EL (cell line): ENCODE data around the gene LOX.
"Not testable (repeated sequence)": the region's sequence is repeated elsewhere in the genome, so short reads cannot be mapped to it uniquely, and the experiment has no call there.

Source experiments
- DNase-seq: peaks from one replicate; pipeline ENCODE4 v3.0.0-alpha.2; 2016

LOX gene

DNA sequence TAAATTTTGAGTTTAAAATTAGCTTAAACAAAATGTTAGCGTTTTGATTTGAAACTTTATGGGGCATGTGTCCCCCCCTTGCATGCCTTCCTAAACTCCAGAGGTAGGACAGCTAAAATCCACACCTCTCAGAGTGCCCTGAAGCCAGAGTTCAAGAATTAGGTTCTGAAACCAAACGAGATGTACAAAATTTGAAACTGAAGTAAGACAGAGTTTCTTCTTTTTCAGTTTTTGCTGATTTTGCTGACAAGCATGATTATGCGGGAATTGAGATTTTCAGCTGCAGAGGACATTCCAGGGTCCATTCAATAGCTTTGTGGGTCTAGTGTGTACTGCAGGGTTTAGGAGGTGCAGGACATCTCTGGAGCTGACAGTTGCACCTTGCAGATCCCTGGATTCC lies 17.1 kb upstream of the LOX start:
- DNase-seq, result no peak

- not testable (repeated sequence) for DNase-seq
Measured at GRCh38 chr5:122094251-122094650, 16.2 kb upstream of the LOX start.

DNA sequence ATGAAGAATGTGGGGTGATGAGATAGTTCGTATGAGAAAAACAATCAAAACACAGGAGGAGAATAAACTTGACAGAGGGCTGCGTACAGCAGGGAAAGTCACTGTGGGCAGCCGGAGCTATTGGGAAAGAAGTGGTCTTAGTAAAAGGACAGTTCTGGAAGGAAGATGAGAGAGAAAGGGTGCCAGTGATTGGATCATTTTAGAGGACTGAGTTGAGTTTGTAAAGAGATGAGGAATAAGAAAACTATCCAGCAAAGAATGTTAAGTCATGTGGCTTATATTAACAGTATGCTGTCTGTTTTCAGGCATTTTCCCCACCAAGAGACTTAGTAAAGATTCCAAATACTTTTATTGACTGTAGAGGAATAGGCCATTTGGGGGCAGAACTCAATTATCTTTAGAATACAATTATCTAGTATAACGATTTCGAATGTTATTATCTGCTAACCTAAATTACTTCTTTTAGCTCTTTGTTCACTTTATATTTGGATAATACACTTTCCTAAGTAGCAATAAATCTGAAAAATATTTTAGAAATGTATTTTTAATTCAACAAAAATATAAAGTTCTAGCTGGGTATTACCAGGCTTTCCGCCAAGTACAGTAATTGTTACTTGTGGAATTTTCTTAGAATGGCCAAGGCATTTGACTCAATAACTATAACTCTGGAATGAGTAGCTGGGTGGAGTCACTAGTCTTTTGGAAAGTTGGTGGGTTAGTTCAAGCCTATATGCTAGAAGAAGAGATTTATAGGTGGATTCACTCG lies 15.5 kb upstream of the LOX start:
- DNase-seq, result peak; percentile 93

DNA sequence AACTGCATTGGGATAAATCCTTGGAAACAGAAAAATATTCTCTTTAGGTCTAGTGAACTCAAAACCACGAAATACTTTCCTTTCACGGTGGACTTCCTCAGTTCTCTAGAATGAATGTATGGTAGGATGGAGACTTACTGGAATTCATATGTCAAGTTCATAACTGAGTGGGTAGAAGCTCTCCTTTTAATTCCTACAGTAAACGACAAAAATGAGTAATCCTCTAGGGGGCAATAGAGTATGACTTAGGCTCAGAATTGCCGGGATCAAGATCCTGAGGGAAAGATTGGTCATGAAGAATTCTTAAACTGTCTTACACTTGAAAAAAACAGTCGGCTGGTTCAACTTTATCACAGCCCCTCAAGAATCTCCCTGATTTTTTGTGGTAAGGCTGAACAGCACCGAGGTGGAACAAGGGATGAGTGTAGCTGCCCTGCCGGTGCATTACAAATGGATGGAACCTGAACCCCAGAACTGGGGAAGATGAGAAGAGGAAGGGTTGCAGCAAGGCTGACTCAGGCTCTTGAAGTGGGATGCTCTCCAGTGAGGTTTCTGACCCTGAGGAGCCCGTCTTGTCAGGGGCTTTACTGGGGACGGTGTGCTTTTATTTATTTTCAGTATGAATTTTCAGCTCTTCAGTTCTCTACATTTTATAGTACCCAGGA lies 14.0 kb upstream of the LOX start:
- peak; percentile 78 for DNase-seq

- peak; percentile 93 for DNase-seq
Measured at GRCh38 chr5:122089096-122090013, 11.3 kb upstream of the LOX start.

DNA sequence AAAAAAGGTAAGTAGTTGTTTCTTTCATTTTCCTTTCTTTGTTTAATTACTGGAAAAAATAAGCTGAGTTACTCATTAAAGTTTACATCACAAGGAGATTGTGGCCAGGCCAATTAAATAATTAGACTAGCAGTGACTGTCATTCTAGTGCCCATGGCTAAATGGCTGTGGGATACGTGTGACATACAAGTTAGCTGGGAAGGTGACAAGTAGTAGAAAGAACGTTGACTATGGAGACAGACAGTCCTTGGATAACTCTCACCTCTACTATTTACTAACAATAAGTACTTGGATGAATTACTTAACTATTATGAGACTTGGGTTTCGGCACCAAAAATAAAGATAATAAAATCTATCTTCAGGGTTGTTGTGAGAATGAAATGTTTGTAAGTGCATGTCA lies 7.0 kb upstream of the LOX start:
- DNase-seq, result no peak

GRCh38 chr5:122083535-122083934 lies 5.5 kb upstream of the LOX start:
- no peak for DNase-seq

DNA sequence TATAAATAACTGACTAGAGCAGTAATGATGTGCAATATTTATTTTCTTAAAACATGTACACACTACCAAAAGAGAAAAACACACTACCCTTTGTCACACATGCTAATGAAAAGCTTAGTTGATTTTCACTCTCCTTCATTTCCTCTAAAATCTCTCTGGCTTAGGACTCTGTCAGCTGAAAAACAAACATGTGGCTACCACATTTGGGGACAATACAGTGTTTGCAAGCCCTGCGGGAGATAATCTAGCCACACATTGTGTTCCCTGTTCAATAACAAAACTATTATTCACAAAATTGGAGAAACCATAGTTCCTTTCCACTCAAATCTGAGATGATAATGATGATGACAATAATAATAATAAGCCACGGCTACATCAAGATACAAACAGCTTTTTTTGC lies 3.5 kb upstream of the LOX start:
- DNase-seq, result no peak

DNA sequence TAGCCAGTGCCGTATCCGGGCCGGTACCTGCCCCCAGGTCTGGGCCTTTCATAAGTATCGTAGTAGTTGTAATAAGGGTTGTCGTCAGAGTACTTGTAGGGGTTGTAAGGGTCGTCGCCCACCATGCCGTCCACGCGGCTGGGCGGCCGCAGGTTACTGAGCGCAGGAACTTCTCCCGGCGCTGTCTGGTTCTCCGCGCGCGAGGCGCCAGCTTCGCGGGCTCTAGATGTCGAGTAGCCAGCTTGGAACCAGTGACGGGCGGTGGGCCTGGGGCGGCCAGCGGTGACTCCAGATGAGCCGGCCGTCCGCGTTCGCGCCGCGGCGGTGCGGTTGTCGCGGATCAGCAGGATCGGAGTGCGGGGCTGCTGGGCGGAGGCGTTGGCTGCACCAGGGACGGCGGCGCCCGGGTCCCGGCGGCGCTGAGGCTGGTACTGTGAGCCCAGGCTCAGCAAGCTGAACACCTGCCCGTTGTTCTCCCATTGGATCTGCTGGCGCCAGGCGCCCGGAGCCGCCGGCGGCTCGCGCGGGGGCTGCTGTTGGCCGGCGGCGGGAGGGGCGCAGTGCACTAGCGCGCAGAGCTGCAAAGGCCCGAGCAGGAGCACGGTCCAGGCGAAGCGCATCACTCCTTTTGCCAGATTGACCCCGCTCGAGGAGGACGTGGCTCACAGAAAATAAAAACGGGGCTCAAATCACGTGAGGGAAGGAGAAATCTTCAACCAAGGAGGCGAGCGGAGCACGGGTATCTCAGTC lies 518 bp downstream of the LOX start:
- DNase-seq, result no peak

DNA sequence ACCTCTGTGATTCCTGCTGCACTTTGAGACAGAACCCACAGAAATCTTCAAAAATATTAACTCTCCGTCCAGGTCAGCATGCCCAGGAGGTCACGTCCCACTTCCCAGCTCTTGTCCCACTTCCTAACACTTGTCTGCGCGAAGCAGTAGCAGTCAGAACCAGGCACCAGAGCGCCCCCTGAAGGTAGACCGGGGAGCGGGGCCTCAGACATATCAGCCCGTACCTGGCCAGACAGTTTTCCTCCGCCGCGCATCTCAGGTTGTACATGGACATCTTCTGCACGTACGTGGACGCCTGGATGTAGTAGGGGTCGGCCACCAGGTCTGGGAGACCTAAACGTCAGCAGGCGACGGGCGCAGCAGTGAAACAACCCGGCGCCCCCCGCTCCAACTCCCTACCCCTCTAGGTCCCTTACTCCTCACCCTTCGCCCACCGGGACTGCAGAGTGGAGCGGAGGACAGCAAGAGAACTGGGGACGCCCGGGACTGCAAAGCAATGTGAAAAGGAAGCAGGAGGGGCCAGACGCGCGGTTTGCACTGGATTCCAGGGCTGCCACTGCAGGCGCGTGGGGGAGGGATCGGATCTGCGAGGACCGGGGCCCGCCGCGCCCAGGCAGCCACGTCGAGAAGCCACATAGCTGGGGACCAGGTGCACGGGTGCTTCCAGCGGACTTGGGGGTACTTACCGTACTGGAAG lies 1.2 kb downstream of the LOX start:
- peak; percentile 83 for DNase-seq

GRCh38 chr5:122076050-122076461 lies 2.0 kb downstream of the LOX start:
- DNase-seq, result peak; percentile 54

DNA sequence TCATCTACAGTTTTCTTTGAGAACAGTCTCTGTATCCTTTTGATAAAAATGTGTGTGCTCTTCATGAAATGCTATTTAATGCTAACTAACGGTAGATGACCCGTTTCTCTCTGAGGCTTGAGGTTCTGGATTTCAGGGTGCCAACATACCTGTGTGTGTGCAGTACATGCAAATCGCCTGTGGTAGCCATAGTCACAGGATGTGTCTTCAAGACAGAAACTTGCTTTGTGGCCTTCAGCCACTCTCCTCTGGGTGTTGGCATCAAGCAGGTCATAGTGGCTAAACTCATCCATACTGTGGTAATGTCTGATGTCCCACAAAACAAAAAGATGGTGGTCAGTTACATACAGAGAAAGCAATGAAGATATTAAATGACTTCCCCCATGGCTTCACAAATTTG lies 4.2 kb downstream of the LOX start:
- DNase-seq, result no peak

GRCh38 chr5:122073018-122073417 lies 5.0 kb downstream of the LOX start:
- peak; percentile 32 for DNase-seq

GRCh38 chr5:122067390-122067789 lies 10.7 kb downstream of the LOX start:
- peak; percentile 31 for DNase-seq

GRCh38 chr5:122064992-122065391 lies 13.1 kb downstream of the LOX start:
- DNase-seq, result peak; percentile 17

GRCh38 chr5:122063836-122064235 lies 14.2 kb downstream of the LOX start:
- DNase-seq, result peak; percentile 57

DNA sequence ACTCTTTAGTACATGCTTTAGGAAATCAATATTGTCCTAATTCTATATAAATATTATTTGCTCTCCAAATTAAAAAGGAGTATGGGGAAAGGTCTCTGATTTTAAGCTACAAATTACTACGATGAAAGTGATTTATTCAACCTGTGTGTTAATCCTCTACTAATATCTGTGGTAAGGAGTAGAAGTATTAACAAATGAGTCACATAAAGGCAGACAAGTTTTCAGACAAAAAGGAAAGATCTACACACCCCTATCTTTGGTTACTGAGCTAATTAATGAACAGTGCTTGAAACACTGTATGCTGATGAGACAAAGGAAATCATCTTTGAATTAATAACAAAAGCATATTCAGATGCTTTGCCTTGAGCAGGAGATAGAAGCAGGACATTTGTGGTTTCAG lies 15.9 kb downstream of the LOX start:
- DNase-seq, result peak; percentile 13

DNA sequence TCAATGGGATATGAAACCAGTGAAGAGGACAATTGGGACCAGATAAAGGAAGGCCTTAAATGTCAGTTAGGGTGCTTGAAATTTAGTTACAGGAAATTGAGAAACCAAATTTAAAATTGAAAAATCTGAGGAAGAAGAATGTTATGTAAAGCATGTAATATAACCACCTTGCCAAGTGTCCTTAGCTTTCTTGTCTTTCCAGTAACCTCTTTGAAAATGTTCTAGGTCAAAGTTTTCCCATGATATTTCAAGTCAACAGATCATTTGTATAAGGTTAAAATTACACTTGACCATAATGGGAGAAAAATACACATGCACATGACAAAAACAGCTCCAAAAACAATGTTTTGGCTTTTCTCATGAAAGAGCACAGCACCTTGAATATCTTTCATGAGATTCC lies 21.1 kb downstream of the LOX start:
- DNase-seq, result no peak

DNA sequence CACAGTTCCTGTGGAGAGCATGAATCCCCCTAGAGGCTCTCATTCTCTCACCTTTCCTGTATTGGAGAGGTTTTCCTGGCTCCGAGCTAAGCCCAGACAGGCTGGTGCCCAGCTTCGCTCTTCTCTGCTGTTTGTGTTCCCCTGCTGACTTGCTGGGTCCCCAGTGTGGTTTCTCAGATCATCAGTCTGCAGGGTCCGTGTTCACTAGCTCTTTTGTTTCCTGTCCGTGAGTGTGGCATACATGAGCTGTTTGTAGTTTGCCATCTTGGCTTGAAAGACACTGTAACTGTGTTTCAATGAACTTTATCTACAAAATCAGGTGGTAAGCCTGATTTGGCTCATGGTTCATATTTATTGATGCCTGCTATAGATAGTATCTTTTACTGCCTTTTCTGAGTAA lies 23.8 kb downstream of the LOX start:
- no peak for DNase-seq

- no peak for DNase-seq
Measured at GRCh38 chr5:122053181-122054109, 24.6 kb downstream of the LOX start.

DNA sequence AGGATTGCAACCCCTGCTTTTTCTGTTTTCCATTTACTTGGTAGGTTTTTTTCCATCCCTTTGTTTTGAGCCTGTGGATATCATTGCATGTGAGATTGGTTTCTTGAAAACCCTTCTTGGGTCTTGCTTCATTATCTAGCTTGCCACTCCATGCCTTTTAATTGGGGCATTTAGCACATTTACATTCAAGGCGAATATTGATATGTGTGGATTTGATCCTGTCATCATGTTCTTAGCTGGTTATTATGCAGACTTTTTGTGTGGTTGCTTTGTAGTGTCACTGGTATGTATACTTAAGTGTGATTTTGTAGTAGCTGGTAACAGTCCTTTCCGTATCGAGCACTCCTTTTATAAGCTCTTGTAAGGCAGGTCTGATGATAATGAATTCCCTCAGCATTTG lies 26.5 kb downstream of the LOX start:
- DNase-seq, result no peak
